Measurements from ENCODE around the gene NTF4.
"Not testable (repeated sequence)": the region's sequence is repeated elsewhere in the genome, so short reads cannot be mapped to it uniquely, and the experiment has no call there.

NTF4 gene

DNA sequence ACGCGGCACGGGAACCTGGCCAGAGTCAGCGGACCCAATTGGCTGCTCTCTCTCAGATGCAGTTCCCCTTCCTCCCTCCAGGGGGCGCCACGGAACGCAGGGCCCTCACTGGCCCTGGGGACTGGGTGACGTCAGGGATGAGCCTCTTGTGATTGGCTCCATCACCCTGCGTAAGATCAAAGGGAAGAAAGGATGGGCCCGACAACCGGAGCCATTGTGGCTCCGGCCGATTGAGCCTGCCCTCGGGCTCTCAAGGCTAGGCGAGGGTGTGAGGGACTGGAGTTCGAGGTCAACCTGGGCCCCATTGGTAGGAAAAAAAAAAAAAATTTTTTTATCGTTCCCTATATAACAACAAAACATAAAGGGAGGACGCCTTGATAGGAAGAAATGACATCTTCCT is 27.8 kb downstream of the NTF4 start, which contains the start of gene CGB1:
Gene CGB1, minus strand, starts transcription at position 81 of the 400 bp plus-strand sequence. CDS start 184 bp downstream, outside the sequence.
- not testable (repeated sequence) for H3K27me3 ChIP-seq, H3K36me3 ChIP-seq, H3K9me3 ChIP-seq, H3K4me1 ChIP-seq
- peak within 1 kb of the TSS; percentile 44 for H3K4me3 ChIP-seq (ENCODE audit: low read depth, low read length)
- TF ChIP-seq, protein P1, sequence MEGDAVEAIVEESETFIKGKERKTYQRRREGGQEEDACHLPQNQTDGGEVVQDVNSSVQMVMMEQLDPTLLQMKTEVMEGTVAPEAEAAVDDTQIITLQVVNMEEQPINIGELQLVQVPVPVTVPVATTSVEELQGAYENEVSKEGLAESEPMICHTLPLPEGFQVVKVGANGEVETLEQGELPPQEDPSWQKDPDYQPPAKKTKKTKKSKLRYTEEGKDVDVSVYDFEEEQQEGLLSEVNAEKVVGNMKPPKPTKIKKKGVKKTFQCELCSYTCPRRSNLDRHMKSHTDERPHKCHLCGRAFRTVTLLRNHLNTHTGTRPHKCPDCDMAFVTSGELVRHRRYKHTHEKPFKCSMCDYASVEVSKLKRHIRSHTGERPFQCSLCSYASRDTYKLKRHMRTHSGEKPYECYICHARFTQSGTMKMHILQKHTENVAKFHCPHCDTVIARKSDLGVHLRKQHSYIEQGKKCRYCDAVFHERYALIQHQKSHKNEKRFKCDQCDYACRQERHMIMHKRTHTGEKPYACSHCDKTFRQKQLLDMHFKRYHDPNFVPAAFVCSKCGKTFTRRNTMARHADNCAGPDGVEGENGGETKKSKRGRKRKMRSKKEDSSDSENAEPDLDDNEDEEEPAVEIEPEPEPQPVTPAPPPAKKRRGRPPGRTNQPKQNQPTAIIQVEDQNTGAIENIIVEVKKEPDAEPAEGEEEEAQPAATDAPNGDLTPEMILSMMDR (IDR thresholded peaks at IDR 0.05; ENCODE audit: low read depth, low read length), result peak; percentile 74
- peak; percentile 87 for DNase-seq

DNA sequence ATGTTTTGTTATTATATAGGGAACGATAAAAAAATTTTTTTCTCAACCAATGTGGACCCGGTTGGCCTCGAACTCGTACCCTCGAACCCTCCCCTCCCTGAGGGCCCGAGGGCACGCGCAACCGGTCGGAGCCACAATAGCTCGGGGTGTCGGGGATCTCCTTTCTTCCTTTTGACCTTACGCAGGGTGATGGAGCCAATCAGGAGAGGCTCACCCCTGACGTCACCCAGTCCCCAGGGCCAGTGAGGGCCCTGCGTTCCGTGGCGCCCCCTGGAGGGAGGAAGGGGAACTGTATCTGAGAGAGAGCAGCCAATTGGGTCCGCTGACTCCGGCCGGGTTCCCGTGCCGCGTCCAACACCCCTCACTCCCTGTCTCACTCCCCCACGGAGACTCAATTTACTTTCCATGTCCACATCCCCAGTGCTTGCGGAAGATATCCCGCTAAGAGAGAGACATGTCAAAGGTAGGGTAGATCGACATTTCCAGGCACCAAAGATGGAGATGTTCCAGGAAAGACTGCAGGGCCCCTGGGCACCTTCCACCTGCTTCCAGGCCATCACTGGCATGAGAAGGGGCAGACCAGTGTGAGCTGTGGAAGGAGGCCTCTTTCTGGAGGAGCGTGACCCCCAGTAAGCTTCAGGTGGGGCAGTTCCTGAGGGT is 32.8 kb downstream of the NTF4 start, which contains the start of gene CGB2:
Gene CGB2, plus strand, starts transcription at position 249 of the 660 bp plus-strand sequence. Its CDS starts 206 bp downstream, at position 455.
- H3K9me3 ChIP-seq, result not testable (repeated sequence)
- TF ChIP-seq, protein P1 (IDR thresholded peaks at IDR 0.05; ENCODE audit: low read depth, low read length), result peak; percentile 71

DNA sequence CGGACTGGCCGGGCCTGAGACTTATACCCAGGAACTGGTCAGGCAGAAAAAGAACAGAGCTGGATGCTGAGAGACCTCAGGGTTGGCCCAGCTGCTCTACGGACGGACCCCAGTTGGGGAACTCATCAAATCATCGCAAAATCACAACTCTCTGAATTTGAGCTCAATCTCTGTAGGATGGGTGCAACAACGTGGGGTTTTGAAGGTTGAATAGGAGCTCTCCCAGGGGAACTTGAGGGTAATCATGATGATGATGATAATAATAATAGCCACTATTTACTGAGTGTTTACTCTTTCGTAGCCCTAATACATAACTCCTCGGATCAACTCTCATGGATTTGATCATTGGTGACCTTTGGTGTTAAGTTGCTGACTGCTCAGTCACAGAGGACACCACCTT is 34.3 kb downstream of the NTF4 start:
- not testable (repeated sequence) for H3K9me3 ChIP-seq; H3K4me1 ChIP-seq; H3K27me3 ChIP-seq; H3K4me3 ChIP-seq (ENCODE audit: low read depth, low read length); DNase-seq; H3K36me3 ChIP-seq

More for the DNA sequence above, 32.8 kb downstream of the NTF4 start, which contains the start of gene CGB2:
- not testable (repeated sequence) for H3K36me3 ChIP-seq, H3K4me1 ChIP-seq, H3K27me3 ChIP-seq
- peak; percentile 91 for DNase-seq
- H3K4me3 ChIP-seq (ENCODE audit: low read depth, low read length), result peak within 1 kb of the TSS; percentile 31

DNA sequence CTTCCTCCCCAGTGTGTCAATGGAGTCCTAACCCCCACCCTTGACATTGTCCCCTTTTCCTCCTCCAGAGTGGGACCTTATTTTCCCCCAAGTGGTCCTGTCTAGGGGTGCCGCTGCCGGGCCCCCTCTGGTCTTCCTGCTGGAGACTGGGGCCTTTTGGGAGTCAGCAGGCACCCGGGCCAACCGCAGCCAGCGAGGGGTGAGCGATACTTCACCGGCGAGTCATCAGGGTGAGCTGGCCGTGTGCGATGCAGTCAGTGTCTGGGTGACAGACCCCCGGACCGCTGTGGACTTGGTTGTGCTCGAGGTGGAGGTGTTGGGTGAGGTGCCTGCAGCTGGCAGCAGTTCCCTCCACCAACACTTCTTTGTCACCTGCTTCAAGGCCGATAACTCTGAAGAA is 34.9 kb downstream of the NTF4 start:
- H3K36me3 ChIP-seq, DNase-seq, H3K9me3 ChIP-seq: not testable (repeated sequence)

DNA sequence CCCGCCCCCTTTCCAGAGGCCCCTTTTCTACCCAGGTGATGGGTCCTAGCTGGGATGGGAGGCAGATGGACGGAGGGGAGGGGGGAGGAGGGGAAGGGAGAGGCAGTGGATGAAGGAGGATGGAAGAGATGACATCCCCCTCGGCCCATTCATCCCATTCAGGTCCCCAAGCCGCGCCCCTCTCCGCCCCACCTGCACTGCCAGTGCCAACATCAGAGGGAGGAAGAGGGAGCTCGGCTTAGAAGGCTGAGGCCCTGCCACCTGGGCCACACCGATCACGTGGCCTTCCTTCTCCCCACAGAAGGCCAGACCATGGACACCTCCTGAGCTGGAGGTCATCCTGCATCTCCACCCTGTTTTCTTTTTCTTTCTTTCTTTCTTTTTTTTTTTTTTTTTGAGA is 35.9 kb downstream of the NTF4 start:
- not testable (repeated sequence) for H3K4me1 ChIP-seq; H3K4me3 ChIP-seq (ENCODE audit: low read depth, low read length); H3K27me3 ChIP-seq; H3K9me3 ChIP-seq; DNase-seq; H3K36me3 ChIP-seq

More for the DNA sequence above, 34.9 kb downstream of the NTF4 start:
- H3K27me3 ChIP-seq; H3K4me3 ChIP-seq (ENCODE audit: low read depth, low read length); H3K4me1 ChIP-seq: not testable (repeated sequence)

DNA sequence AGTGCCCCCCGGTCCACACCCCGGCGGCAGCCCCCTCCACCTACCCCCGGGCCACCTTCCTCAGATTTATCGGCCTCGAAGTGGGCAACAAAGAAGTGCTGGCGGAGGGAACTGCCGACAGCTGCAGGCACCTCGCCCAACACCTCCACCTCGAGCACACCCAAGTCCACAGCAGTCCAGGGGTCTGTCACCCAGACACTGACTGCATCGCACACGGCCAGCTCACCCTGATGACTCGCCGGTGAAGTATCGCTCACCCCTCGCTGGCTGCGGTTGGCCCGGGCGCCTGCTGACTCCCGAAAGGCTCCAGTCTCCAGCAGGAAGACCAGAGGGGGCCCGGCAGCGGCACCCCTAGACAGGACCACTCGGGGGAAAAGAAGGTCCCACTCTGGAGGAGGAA is 39.0 kb downstream of the NTF4 start:
- H3K36me3 ChIP-seq; H3K4me3 ChIP-seq (ENCODE audit: low read depth, low read length); DNase-seq; H3K4me1 ChIP-seq; H3K9me3 ChIP-seq; H3K27me3 ChIP-seq: not testable (repeated sequence)

DNA sequence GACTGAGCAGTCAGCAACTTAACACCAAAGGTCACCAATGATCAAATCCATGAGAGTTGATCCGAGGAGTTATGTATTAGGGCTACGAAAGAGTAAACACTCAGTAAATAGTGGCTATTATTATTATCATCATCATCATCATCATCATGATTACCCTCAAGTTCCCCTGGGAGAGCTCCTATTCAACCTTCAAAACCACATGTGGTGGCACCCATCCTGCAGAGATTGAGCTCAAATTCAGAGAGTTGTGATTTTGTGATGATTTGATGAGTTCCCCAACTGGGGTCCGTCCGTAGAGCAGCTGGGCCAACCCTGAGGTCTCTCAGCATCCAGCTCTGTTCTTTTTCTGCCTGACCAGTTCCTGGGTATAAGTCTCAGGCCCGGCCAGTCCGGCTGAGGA is 39.5 kb downstream of the NTF4 start:
- not testable (repeated sequence) for H3K9me3 ChIP-seq; H3K4me1 ChIP-seq; H3K27me3 ChIP-seq; H3K36me3 ChIP-seq; DNase-seq; H3K4me3 ChIP-seq (ENCODE audit: low read depth, low read length)

DNA sequence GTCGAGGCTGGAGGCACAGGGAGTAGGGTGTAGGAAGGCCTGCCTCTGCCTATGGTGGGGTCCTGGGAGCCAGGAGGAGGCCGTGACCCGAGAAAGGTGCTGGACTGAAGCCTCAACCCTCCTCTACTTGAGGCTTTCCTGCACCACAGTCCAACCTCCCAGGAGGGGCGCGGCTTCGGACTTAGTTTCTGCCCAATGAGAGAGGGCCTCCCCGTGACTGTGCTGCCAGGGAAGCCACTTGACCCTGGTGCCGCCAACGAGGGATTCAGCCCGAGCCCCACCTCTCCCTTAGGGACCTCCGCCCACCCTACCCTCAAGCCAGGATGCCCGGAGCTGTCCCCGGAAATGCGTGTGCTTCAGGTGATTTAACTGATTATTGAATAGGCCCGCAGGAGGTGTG is 40.4 kb downstream of the NTF4 start, which contains the start of gene CGB3:
Gene CGB3, minus strand, starts transcription at position 101 of the 400 bp plus-strand sequence. CDS start 362 bp downstream, outside the sequence.
- H3K27me3 ChIP-seq; DNase-seq; H3K4me1 ChIP-seq; H3K36me3 ChIP-seq; H3K4me3 ChIP-seq (ENCODE audit: low read depth, low read length); H3K9me3 ChIP-seq: not testable (repeated sequence)

DNA sequence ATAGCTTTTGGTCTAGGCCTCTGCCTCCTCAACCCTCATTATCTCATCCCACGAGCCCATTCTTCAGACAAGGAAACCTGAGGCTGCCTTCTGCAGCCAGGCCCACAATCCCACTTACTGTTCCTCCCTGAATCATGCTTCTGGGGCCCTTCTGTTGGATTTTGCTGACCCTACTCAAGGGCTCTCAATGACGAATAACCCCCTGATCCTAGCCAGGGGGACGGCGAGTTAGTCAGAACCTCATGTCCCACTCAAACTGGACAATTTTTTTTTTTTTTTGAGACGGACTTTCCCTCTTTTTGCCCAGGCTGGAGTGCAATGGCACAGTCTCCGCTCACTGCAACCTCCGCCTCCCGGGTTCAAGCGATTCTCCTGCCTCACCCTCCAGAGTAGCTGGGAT is 42.5 kb downstream of the NTF4 start:
- no peaks in the 10 kb centered on the region for H3K27me3 ChIP-seq
- H3K4me3 ChIP-seq (ENCODE audit: low read depth, low read length), result no peak overlapping the region
- peaks cover 12% of the 10 kb centered on the region for H3K4me1 ChIP-seq
- DNase-seq, result no peak
- TF ChIP-seq, protein P1 (IDR thresholded peaks at IDR 0.05; ENCODE audit: low read depth, low read length), result no peak
- no peaks in the 10 kb centered on the region for H3K9me3 ChIP-seq
- H3K36me3 ChIP-seq, result no peaks in the 10 kb centered on the region
